H1 (cell line): Measurements from ENCODE around the gene BACE2. TPM values are rescaled to one million over a fixed set of nuclear protein-coding genes. Genes with fewer than 3 reads are reported as not detected.

Source experiments
- CTCF ChIA-PET: fragments of 300-600 bp; sonication (Branson Sonifier 250); formaldehyde crosslinking; loops from one replicate; lab custom pipeline; 2021; ENCODE audit not compliant: partially characterized antibody; lab: Charles Lee
- POLR2A ChIA-PET: fragments of 300-600 bp; sonication (Branson Sonifier 250); formaldehyde crosslinking; loops from one replicate; lab custom pipeline; 2021; ENCODE audit warnings: inconsistent platforms; ENCODE audit not compliant: partially characterized antibody; lab: Charles Lee
- DNase-seq, 2 experiments: peaks; one replicate each; pipeline versions ENCODE4 v3.0.0 to v3.0.0-alpha.2; 2010 to 2022; ENCODE audit warnings: low spot score in 2 of 2, low read depth in 1 of 2, mixed read lengths in 1 of 2
- FAIRE-seq: peaks from 2 replicates; lab custom pipeline; 2011; peaks lifted over from hg19 to GRCh38; lab: Jason Lieb, UNC
- H2AFZ ChIP-seq: 2 replicates; pipeline ENCODE4 v1.8.1; 2012; ENCODE audit warnings: low read length, inconsistent platforms
- H2AK5ac ChIP-seq: 2 replicates; pipeline ENCODE4 v1.6.1; 2013; ENCODE audit warnings: low read depth, low read length
- H2BK120ac ChIP-seq: replicated peaks from 2 replicates; pipeline ENCODE3; 2013; ENCODE audit warnings: low read depth, low read length, inconsistent platforms
- H2BK12ac ChIP-seq: 2 replicates; pipeline ENCODE4 v1.6.1; 2013; ENCODE audit warnings: low read depth, low read length
- H2BK15ac ChIP-seq: 2 replicates; pipeline ENCODE4 v1.6.1; 2013; ENCODE audit warnings: low read length
- H2BK20ac ChIP-seq: 2 replicates; pipeline ENCODE4 v1.6.1; 2013; ENCODE audit warnings: low read length
- H2BK5ac ChIP-seq: 2 replicates; pipeline ENCODE4 v1.6.1; 2013; ENCODE audit warnings: low read depth, low read length
- H3K14ac ChIP-seq: 2 replicates; pipeline ENCODE4 v1.6.1; 2013; ENCODE audit warnings: inconsistent platforms; ENCODE audit not compliant: insufficient read length
- H3K18ac ChIP-seq: 2 replicates; pipeline ENCODE4 v1.6.1; 2013; ENCODE audit warnings: low read length; ENCODE audit errors: extremely low read depth
- H3K23ac ChIP-seq: 2 replicates; pipeline ENCODE4 v1.6.1; 2013; ENCODE audit warnings: inconsistent platforms; ENCODE audit not compliant: insufficient read length
- H3K23me2 ChIP-seq: 2 replicates; pipeline ENCODE4 v1.6.1; 2013; ENCODE audit warnings: low read depth, low read length
- H3K27ac ChIP-seq: 2 replicates; pipeline ENCODE4 v1.6.1; 2011; ENCODE audit warnings: low read depth, low read length, inconsistent platforms
- H3K27me3 ChIP-seq, 4 experiments: replicated peaks in 1 of 4; 1 replicate in 1 of 4; 2 replicates in 3 of 4; pipeline versions ENCODE4 v1.6.1 to v1.8.1; 2011 to 2013; ENCODE audit warnings: low read length in 3 of 4, mild to moderate bottlenecking in 3 of 4, inconsistent platforms in 2 of 4, mixed read lengths in 2 of 4, moderate library complexity in 1 of 4; ENCODE audit not compliant: control insufficient read depth in 3 of 4, insufficient read depth in 3 of 4; ENCODE audit errors: extremely low read depth in 1 of 4
- H3K36me3 ChIP-seq, 4 experiments: 2 replicates each; pipeline versions ENCODE4 v1.6.1 to v1.8.1; 2011 to 2013; ENCODE audit warnings: mild to moderate bottlenecking in 4 of 4, low read length in 3 of 4, moderate library complexity in 2 of 4, control low read depth in 1 of 4, inconsistent platforms in 1 of 4; ENCODE audit not compliant: insufficient read depth in 4 of 4, control insufficient read depth in 2 of 4
- H3K4ac ChIP-seq: replicated peaks from 2 replicates; pipeline ENCODE3; 2013; ENCODE audit warnings: low read length, low read depth, mixed read lengths, inconsistent platforms; ENCODE audit not compliant: insufficient read length
- H3K4me1 ChIP-seq, 4 experiments: replicated peaks in 1 of 4; 1 replicate in 1 of 4; 2 replicates in 3 of 4; pipeline versions ENCODE4 v1.6.1 to v1.8.1; 2011 to 2013; ENCODE audit warnings: low read length in 3 of 4, inconsistent platforms in 2 of 4, mixed read lengths in 1 of 4; ENCODE audit not compliant: insufficient read depth in 4 of 4, control insufficient read depth in 3 of 4
- H3K4me2 ChIP-seq, 2 experiments: 2 replicates each; pipeline versions ENCODE4 v1.6.1 to v1.8.1; 2011 to 2013; ENCODE audit warnings: low read depth in 2 of 2, low read length in 2 of 2, control low read depth in 1 of 2, inconsistent platforms in 1 of 2, mild to moderate bottlenecking in 1 of 2; ENCODE audit not compliant: insufficient read depth in 1 of 2
- H3K4me3 ChIP-seq, 4 experiments: fragments of 200-600, 300-600 bp in 1 of 4; sonication (generic), shearing (Covaris generic), sonication (Bioruptor Twin) in 1 of 4; 2 replicates each; pipeline versions ENCODE4 v1.5.1 to v1.8.1; 2011 to 2016; ENCODE audit warnings: low read length in 4 of 4, low read depth in 3 of 4, control low read depth in 2 of 4, inconsistent platforms in 2 of 4, mild to moderate bottlenecking in 2 of 4, mixed read lengths in 1 of 4, moderate library complexity in 1 of 4; ENCODE audit not compliant: insufficient read depth in 2 of 4; ENCODE audit errors: extremely low read depth in 1 of 4
- H3K56ac ChIP-seq: replicated peaks from 2 replicates; pipeline ENCODE3; 2013; ENCODE audit warnings: low read depth, mild to moderate bottlenecking, mixed read lengths, low read length, inconsistent platforms; ENCODE audit not compliant: insufficient read length
- H3K79me1 ChIP-seq: 2 replicates; pipeline ENCODE4 v1.6.1; 2013; ENCODE audit warnings: low read depth, low read length, control low read depth
- H3K79me2 ChIP-seq, 2 experiments: 2 replicates each; pipeline versions ENCODE4 v1.6.1 to v1.8.1; 2012 to 2013; ENCODE audit warnings: low read length in 2 of 2, mild to moderate bottlenecking in 2 of 2, inconsistent platforms in 1 of 2; ENCODE audit not compliant: insufficient read depth in 2 of 2, control insufficient read depth in 1 of 2
- H3K9ac ChIP-seq, 4 experiments: replicated peaks in 1 of 4; 1 replicate in 1 of 4; 2 replicates in 3 of 4; pipeline versions ENCODE4 v1.6.1 to v1.8.1; 2011 to 2013; ENCODE audit warnings: low read depth in 3 of 4, low read length in 3 of 4, control low read depth in 2 of 4, mild to moderate bottlenecking in 2 of 4, moderate library complexity in 2 of 4, inconsistent platforms in 1 of 4; ENCODE audit errors: extremely low read depth in 1 of 4
- H3K9me3 ChIP-seq, 2 experiments: 2 replicates each; pipeline versions ENCODE4 v1.6.1 to v1.8.1; 2012 to 2013; ENCODE audit warnings: mild to moderate bottlenecking in 2 of 2, moderate library complexity in 2 of 2, control low read depth in 1 of 2, inconsistent platforms in 1 of 2, low read depth in 1 of 2, low read length in 1 of 2, mixed read lengths in 1 of 2; ENCODE audit not compliant: insufficient read depth in 2 of 2
- H4K20me1 ChIP-seq, 2 experiments: replicated peaks in 1 of 2; 2 replicates each; pipeline versions ENCODE3 to v1.8.1; 2011 to 2013; ENCODE audit warnings: inconsistent platforms in 2 of 2, low read length in 2 of 2, mild to moderate bottlenecking in 1 of 2; ENCODE audit not compliant: insufficient read depth in 2 of 2, control insufficient read depth in 1 of 2
- H4K5ac ChIP-seq: 2 replicates; pipeline ENCODE4 v1.6.1; 2013; ENCODE audit warnings: low read length, low read depth, mixed read lengths, inconsistent platforms; ENCODE audit not compliant: insufficient read length
- H4K8ac ChIP-seq: 2 replicates; pipeline ENCODE4 v1.8.0; 2013; ENCODE audit warnings: mild to moderate bottlenecking, moderate library complexity, low read length, inconsistent platforms; ENCODE audit not compliant: insufficient read depth; ENCODE audit errors: extremely low read depth
- H4K91ac ChIP-seq: replicated peaks from 2 replicates; pipeline ENCODE3; 2013; ENCODE audit warnings: low read length, mixed read lengths, inconsistent platforms; ENCODE audit not compliant: insufficient read length
- CTBP2 ChIP-seq: IDR thresholded peaks from 2 replicates; pipeline ENCODE4 v1.7.0; 2011; ENCODE audit warnings: borderline replicate concordance, mild to moderate bottlenecking, moderate library complexity, mixed read lengths, low read length; ENCODE audit not compliant: insufficient read depth, insufficient read length
- POLR2A ChIP-seq, 2 experiments: IDR thresholded peaks; 1 replicate in 1 of 2; 2 replicates in 1 of 2; pipeline ENCODE4 v1.6.1; 2011; ENCODE audit warnings: low read depth in 2 of 2, low read length in 2 of 2, mild to moderate bottlenecking in 2 of 2; ENCODE audit errors: control extremely low read depth in 1 of 2
- SUZ12 ChIP-seq: fragments of 200-600 bp; sonication (generic); IDR thresholded peaks from 2 replicates; pipeline ENCODE4 v1.6.1; 2012; ENCODE audit warnings: mild to moderate bottlenecking, inconsistent platforms, low read length, moderate library complexity, mixed read lengths
- WGBS, 2 experiments: shearing (Covaris generic) in 1 of 2; methylation state at CpG; one replicate each; pipeline versions ENCODE4 v1.1.6 to v1.1.7; 2013 to 2015; ENCODE audit warnings: low lambda C conversion rate in 2 of 2, mixed read lengths in 2 of 2, inconsistent platforms in 1 of 2, low coverage in 1 of 2, missing lambda C conversion rate in 1 of 2; ENCODE audit not compliant: insufficient replicate concordance in 2 of 2, insufficient coverage in 1 of 2, insufficient read length in 1 of 2; ENCODE audit errors: extremely low coverage in 1 of 2, missing lambda C conversion rate in 1 of 2; 5-methylcytosine and 5-hydroxymethylcytosine counted together
- polyA plus RNA-seq, 7 experiments: library from polyadenylated mRNA; depleted of rRNA in 3 of 7; stranded (reverse) in 5 of 7; unstranded in 2 of 7; fragments of >200 nt in 5 of 7; fragments of 200-250 nt in 2 of 7; gene quantifications; 1 replicate in 5 of 7; 2 replicates in 1 of 7; 4 replicates in 1 of 7; pipeline versions ENCODE4 v1.2.1 to v1.2.3, GENCODE V29; 2011 to 2013; ENCODE audit warnings: missing spikeins in 2 of 7, mixed read lengths in 2 of 7
- total RNA-seq: library from RNA; stranded (reverse); fragmentation: NEBNext Ultra II Directional; extraction: Animal tissue kit (Norgen Biotek cat#: 25700); gene quantifications from 2 replicates; pipeline ENCODE4 v1.2.1, GENCODE V29; 2021
- TF ChIP-seq, protein P1 (sequence below): IDR thresholded peaks from 2 replicates; pipeline ENCODE4 v1.6.1; 2011; ENCODE audit warnings: low read length, improper control_type of control experiment

Gene BACE2
- total and polyA plus RNA-seq, 2 of the 8 experiments (the other 6 are each of a cell fraction or from before 2014, with no cell fraction given), result 8.1 to 10.9 TPM

DNA sequence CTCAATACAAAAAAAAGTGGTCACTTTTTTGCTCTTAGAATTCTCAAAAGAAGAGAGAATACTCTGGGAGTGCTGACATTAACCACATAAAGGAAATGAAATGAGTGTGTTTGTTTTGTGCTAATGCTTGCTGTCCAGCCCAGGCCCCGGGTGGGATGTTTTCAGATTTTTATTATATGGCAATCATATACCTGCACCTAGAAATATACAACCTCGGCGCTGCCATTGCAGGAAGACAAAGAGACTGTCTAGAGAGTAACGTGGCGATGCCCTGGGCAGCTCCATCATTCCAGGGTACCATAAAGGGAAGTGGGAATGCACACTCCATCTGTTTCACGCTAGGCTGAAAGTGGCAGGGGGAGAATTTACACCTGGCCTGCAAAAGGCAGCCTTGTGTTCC is 7.1 kb downstream of the BACE2 start:
- DNase-seq (no peak), FAIRE-seq (no peak)
- Histone ChIP-seq H3K18ac (no peak overlapping the region; the same call in none of the 2 replicates), H2BK5ac (no peak overlapping the region), H3K4ac (no peak overlapping the region), H3K27me3 (peaks cover 0 to 3% (median 1%) of the 10 kb centered on the region in 4 experiments; a peak in 3 of 7 replicates), H2BK12ac (no peak overlapping the region), H3K9me3 (no peaks in the 10 kb centered on the region), H4K91ac (no peak overlapping the region), H3K4me3 (no peak overlapping the region), H3K27ac (no peak overlapping the region), H3K14ac (no peak overlapping the region), H2BK120ac (no peak overlapping the region), H3K4me1 (no peaks in the 10 kb centered on the region; a peak in 1 of 7 replicates), H3K79me2 (no peaks in the 10 kb centered on the region), H4K20me1 (no peaks in the 10 kb centered on the region), H2BK15ac (no peak overlapping the region), H3K79me1 (no peaks in the 10 kb centered on the region), H4K5ac (no peak overlapping the region), H2AK5ac (no peak overlapping the region), H2AFZ (no peak overlapping the region), H3K36me3 (no peaks in the 10 kb centered on the region), H3K4me2 (no peak overlapping the region), H3K56ac (no peak overlapping the region), H3K9ac (no peak overlapping the region), H3K23ac (no peak overlapping the region), H4K8ac (no peak overlapping the region), H3K23me2 (no peaks in the 10 kb centered on the region; the same call in 1 of the 2 replicates), H2BK20ac (no peak overlapping the region)
- 92% methylated on average over 6 of the region's 6 CpGs; no CpG with 5 or more reads in 1 of the 2 experiments for WGBS, 2 experiments
- ChIA-PET CTCF (interaction anchor here (2.1 kb wide), 1 partner anchor 8 kb away, joined by 8 read pairs; no protein-coding TSS in a partner anchor), POLR2A (no interaction called here)
- no peak for TF ChIP-seq SUZ12
- TF ChIP-seq, protein P1, sequence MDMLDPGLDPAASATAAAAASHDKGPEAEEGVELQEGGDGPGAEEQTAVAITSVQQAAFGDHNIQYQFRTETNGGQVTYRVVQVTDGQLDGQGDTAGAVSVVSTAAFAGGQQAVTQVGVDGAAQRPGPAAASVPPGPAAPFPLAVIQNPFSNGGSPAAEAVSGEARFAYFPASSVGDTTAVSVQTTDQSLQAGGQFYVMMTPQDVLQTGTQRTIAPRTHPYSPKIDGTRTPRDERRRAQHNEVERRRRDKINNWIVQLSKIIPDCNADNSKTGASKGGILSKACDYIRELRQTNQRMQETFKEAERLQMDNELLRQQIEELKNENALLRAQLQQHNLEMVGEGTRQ, result no peak
- no peak for TF ChIP-seq CTBP2
- no peak for TF ChIP-seq POLR2A (IDR thresholded peaks at IDR 0.05; ENCODE audit: control extremely low read depth in 1 of 2, low read depth in 2 of 2, low read length in 2 of 2)
